ENCODE data around the gene BAZ1B. TPM values are rescaled to one million over a fixed set of nuclear protein-coding genes. Genes with fewer than 3 reads are reported as not detected.
A peak's percentile ranks its signal among the peaks of the same experiment; 100 is the strongest.
"Not testable (repeated sequence)": the region's sequence is repeated elsewhere in the genome, so short reads cannot be mapped to it uniquely, and the experiment has no call there.

BAZ1B gene
- total RNA-seq, 1 donor from 2014 or later = 47.2 TPM

- DNase-seq (ENCODE audit: low read depth) = no peak
- TF ChIP-seq CTCF (conservative IDR thresholded peaks at IDR 0.05; ENCODE audit: low read depth, low read length) = no peak
- H3K4me3 ChIP-seq (ENCODE audit: low read depth, low read length) = no peak overlapping the region
These were observed 5.1 kb upstream of the BAZ1B start for GRCh38 chr7:73526896-73527821.

- H3K4me3 ChIP-seq (ENCODE audit: low read depth, low read length); DNase-seq (ENCODE audit: low read depth): not testable (repeated sequence)
These were observed 4.0 kb upstream of the BAZ1B start for GRCh38 chr7:73526158-73526494.

GRCh38 chr7:73521636-73522104, 423 bp downstream of the BAZ1B start:
- no peak for TF ChIP-seq CTCF (conservative IDR thresholded peaks at IDR 0.05; ENCODE audit: low read depth, low read length)
- DNase-seq (ENCODE audit: low read depth) = no peak

GRCh38 chr7:73520673-73521635, 1.1 kb downstream of the BAZ1B start:
- TF ChIP-seq CTCF (conservative IDR thresholded peaks at IDR 0.05; ENCODE audit: low read depth, low read length) = no peak
- peak overlapping the region; percentile 77 for H3K4me3 ChIP-seq (ENCODE audit: low read depth, low read length)
- DNase-seq (ENCODE audit: low read depth) = no peak

More at GRCh38 chr7:73521636-73522104, 423 bp downstream of the BAZ1B start:
- peak overlapping the region; percentile 77 for H3K4me3 ChIP-seq (ENCODE audit: low read depth, low read length)

GRCh38 chr7:73519867-73520672, 2.0 kb downstream of the BAZ1B start:
- DNase-seq (ENCODE audit: low read depth) = no peak
- no peak for TF ChIP-seq CTCF (conservative IDR thresholded peaks at IDR 0.05; ENCODE audit: low read depth, low read length)
- H3K4me3 ChIP-seq (ENCODE audit: low read depth, low read length) = peak overlapping the region; percentile 77

- no peak for TF ChIP-seq CTCF (conservative IDR thresholded peaks at IDR 0.05; ENCODE audit: low read depth, low read length)
- no peak for DNase-seq (ENCODE audit: low read depth)
- H3K4me3 ChIP-seq (ENCODE audit: low read depth, low read length) = no peak overlapping the region
These were observed 3.6 kb downstream of the BAZ1B start for GRCh38 chr7:73518470-73518869.

Data from epithelial cell of proximal tubule (primary cell).